ENCODE results near the gene SVEP1.

Gene SVEP1

DNA sequence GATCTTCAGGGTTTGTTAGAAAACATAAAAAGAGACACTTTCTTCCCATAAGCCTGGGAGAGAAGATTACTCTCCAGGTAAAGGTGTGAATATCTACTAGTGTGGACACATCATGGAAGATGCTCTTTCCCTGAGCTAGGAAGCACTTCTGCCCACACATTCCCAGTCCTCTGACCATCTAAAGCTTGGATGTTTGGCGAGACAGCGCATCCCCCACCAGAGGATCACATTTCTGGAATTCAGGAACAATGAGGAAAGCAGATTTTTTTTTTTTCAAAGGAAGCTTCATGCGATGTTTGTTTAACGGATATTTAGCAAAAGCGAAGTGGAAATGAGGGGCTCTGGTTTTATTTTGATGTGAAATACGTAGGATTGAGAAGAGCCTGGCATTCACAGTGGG lies 6.2 kb downstream of the SVEP1 start:
- no peaks in the 10 kb centered on the region for H3K36me3 ChIP-seq (ENCODE audit: insufficient read depth, low read length)
- H2AFZ ChIP-seq (ENCODE audit: low read length): no peak overlapping the region
- H3K79me2 ChIP-seq (ENCODE audit: insufficient read depth, low read length): no peaks in the 10 kb centered on the region
- H3K4me2 ChIP-seq (ENCODE audit: low read length): no peak overlapping the region
- H3F3A ChIP-seq (ENCODE audit: insufficient read depth, low read length): no peaks in the 10 kb centered on the region
- no peaks in the 10 kb centered on the region for H3K4me1 ChIP-seq (ENCODE audit: insufficient read depth, low read length, severe bottlenecking)
- H3K4me3 ChIP-seq (ENCODE audit: low read depth, low read length, poor library complexity, severe bottlenecking): no peak overlapping the region
- no peaks in the 10 kb centered on the region for H3K9me3 ChIP-seq (ENCODE audit: low read length)
- H3K27ac ChIP-seq (ENCODE audit: low read depth, low read length, poor library complexity, severe bottlenecking): no peak overlapping the region
- no peaks in the 10 kb centered on the region for H4K20me1 ChIP-seq (ENCODE audit: insufficient read depth, low read length)
- no peaks in the 10 kb centered on the region for H3K9me2 ChIP-seq (ENCODE audit: low read depth, low read length)
- no peak for TF ChIP-seq EZH2 (IDR thresholded peaks at IDR 0.05; ENCODE audit: borderline replicate concordance, low read length)
- TF ChIP-seq, protein P1, sequence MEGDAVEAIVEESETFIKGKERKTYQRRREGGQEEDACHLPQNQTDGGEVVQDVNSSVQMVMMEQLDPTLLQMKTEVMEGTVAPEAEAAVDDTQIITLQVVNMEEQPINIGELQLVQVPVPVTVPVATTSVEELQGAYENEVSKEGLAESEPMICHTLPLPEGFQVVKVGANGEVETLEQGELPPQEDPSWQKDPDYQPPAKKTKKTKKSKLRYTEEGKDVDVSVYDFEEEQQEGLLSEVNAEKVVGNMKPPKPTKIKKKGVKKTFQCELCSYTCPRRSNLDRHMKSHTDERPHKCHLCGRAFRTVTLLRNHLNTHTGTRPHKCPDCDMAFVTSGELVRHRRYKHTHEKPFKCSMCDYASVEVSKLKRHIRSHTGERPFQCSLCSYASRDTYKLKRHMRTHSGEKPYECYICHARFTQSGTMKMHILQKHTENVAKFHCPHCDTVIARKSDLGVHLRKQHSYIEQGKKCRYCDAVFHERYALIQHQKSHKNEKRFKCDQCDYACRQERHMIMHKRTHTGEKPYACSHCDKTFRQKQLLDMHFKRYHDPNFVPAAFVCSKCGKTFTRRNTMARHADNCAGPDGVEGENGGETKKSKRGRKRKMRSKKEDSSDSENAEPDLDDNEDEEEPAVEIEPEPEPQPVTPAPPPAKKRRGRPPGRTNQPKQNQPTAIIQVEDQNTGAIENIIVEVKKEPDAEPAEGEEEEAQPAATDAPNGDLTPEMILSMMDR (IDR thresholded peaks at IDR 0.05; ENCODE audit: low read length): no peak
- no peak overlapping the region for H3K9ac ChIP-seq (ENCODE audit: low read length)
- H3K27me3 ChIP-seq (ENCODE audit: insufficient read depth, low read length): no peaks in the 10 kb centered on the region

GRCh38 chr9:110571801-110572483 lies 7.6 kb downstream of the SVEP1 start:
- H3K27me3 ChIP-seq (ENCODE audit: insufficient read depth, low read length): no peaks in the 10 kb centered on the region
- no peak overlapping the region for H3K9ac ChIP-seq (ENCODE audit: low read length)
- no peaks in the 10 kb centered on the region for H3K9me3 ChIP-seq (ENCODE audit: low read length)
- H2AFZ ChIP-seq (ENCODE audit: low read length): no peak overlapping the region
- no peaks in the 10 kb centered on the region for H3K9me2 ChIP-seq (ENCODE audit: low read depth, low read length)
- H3F3A ChIP-seq (ENCODE audit: insufficient read depth, low read length): no peaks in the 10 kb centered on the region
- H3K79me2 ChIP-seq (ENCODE audit: insufficient read depth, low read length): no peaks in the 10 kb centered on the region
- H3K4me1 ChIP-seq (ENCODE audit: insufficient read depth, low read length, severe bottlenecking): no peaks in the 10 kb centered on the region
- H3K4me3 ChIP-seq (ENCODE audit: low read depth, low read length, poor library complexity, severe bottlenecking): no peak overlapping the region
- no peak overlapping the region for H3K4me2 ChIP-seq (ENCODE audit: low read length)
- H3K27ac ChIP-seq (ENCODE audit: low read depth, low read length, poor library complexity, severe bottlenecking): no peak overlapping the region
- no peaks in the 10 kb centered on the region for H4K20me1 ChIP-seq (ENCODE audit: insufficient read depth, low read length)
- TF ChIP-seq EZH2 (IDR thresholded peaks at IDR 0.05; ENCODE audit: borderline replicate concordance, low read length): no peak
- TF ChIP-seq, protein P1 (IDR thresholded peaks at IDR 0.05; ENCODE audit: low read length): no peak
- no peaks in the 10 kb centered on the region for H3K36me3 ChIP-seq (ENCODE audit: insufficient read depth, low read length)

- Histone ChIP-seq H3K4me1 (ENCODE audit: insufficient read depth, low read length, severe bottlenecking) (no peaks in the 10 kb centered on the region), H2AFZ (ENCODE audit: low read length) (no peak overlapping the region), H3F3A (ENCODE audit: insufficient read depth, low read length) (no peaks in the 10 kb centered on the region), H3K4me3 (ENCODE audit: low read depth, low read length, poor library complexity, severe bottlenecking) (no peak overlapping the region), H3K9me3 (ENCODE audit: low read length) (no peaks in the 10 kb centered on the region), H3K9ac (ENCODE audit: low read length) (no peak overlapping the region), H3K27me3 (ENCODE audit: insufficient read depth, low read length) (no peaks in the 10 kb centered on the region), H3K36me3 (ENCODE audit: insufficient read depth, low read length) (no peaks in the 10 kb centered on the region), H3K9me2 (ENCODE audit: low read depth, low read length) (no peaks in the 10 kb centered on the region), H3K79me2 (ENCODE audit: insufficient read depth, low read length) (no peaks in the 10 kb centered on the region), H3K4me2 (ENCODE audit: low read length) (no peak overlapping the region), H4K20me1 (ENCODE audit: insufficient read depth, low read length) (no peaks in the 10 kb centered on the region), H3K27ac (ENCODE audit: low read depth, low read length, poor library complexity, severe bottlenecking) (no peak overlapping the region)
- TF ChIP-seq, protein P1 (IDR thresholded peaks at IDR 0.05; ENCODE audit: low read length): no peak
- no peak for TF ChIP-seq EZH2 (IDR thresholded peaks at IDR 0.05; ENCODE audit: borderline replicate concordance, low read length)
These were observed 13.4 kb downstream of the SVEP1 start for GRCh38 chr9:110566156-110566555.

Data from OCI-LY1 (cell line).